Measurements from ENCODE around the gene CNGB1.

CNGB1 gene

GRCh38 chr16:57908409-57908987 lies 62.4 kb downstream of the CNGB1 start:
- Histone ChIP-seq H2AK5ac (ENCODE audit: low read length) (no peak overlapping the region), H3K79me1 (ENCODE audit: low read length) (no peaks in the 10 kb centered on the region), H2AFZ (ENCODE audit: insufficient read depth, low read length, poor library complexity) (no peak overlapping the region), H4K91ac (ENCODE audit: low read depth, low read length) (no peak overlapping the region), H3K9ac (ENCODE audit: low read length) (no peak overlapping the region), H3K27ac (ENCODE audit: low read depth, low read length) (no peak overlapping the region), H3K23ac (ENCODE audit: low read length) (no peak overlapping the region), H4K8ac (ENCODE audit: low read depth, low read length) (no peak overlapping the region), H3K36me3 (ENCODE audit: control insufficient read depth in 1 of 2, insufficient read depth in 2 of 2, low read length in 2 of 2) (no peaks in the 10 kb centered on the region), H3K4me2 (ENCODE audit: low read length) (no peak overlapping the region), H3K18ac (ENCODE audit: low read length) (no peak overlapping the region), H2BK12ac (ENCODE audit: low read length) (no peak overlapping the region), H3K79me2 (ENCODE audit: control insufficient read depth, insufficient read depth, low read length, poor library complexity) (no peaks in the 10 kb centered on the region), H3K27me3 (ENCODE audit: insufficient read depth, low read length) (no peaks in the 10 kb centered on the region), H3K4ac (ENCODE audit: low read depth, low read length) (no peak overlapping the region), H2BK120ac (ENCODE audit: insufficient read depth, low read length, poor library complexity) (no peak overlapping the region), H2BK5ac (ENCODE audit: low read depth, low read length, poor library complexity) (no peak overlapping the region), H3K9me3 (ENCODE audit: insufficient read depth, low read depth, low read length) (peaks cover 4% of the 10 kb centered on the region), H4K12ac (ENCODE audit: low read depth, low read length) (no peak overlapping the region), H3K14ac (ENCODE audit: low read length) (no peak overlapping the region), H3K4me1 (ENCODE audit: control insufficient read depth in 1 of 2, insufficient read depth in 2 of 2, low read length in 2 of 2) (peaks cover 9 to 11% of the 10 kb centered on the region in 2 experiments), H3K4me3 (ENCODE audit: low read depth, low read length) (no peak overlapping the region)
- DNase-seq, result no peak
- WGBS (ENCODE audit: extremely low coverage, insufficient coverage, insufficient read length), result no CpG with 5 or more reads among the region's 12 CpGs

GRCh38 chr16:57906382-57907316 lies 64.3 kb downstream of the CNGB1 start:
- H3K4me3 ChIP-seq (ENCODE audit: low read depth, low read length), result no peak overlapping the region
- H2AFZ ChIP-seq (ENCODE audit: insufficient read depth, low read length, poor library complexity), result no peak overlapping the region
- H3K79me1 ChIP-seq (ENCODE audit: low read length), result no peaks in the 10 kb centered on the region
- H3K4ac ChIP-seq (ENCODE audit: low read depth, low read length), result no peak overlapping the region
- peaks cover 3% of the 10 kb centered on the region in 2 experiments for H3K4me1 ChIP-seq (ENCODE audit: control insufficient read depth in 1 of 2, insufficient read depth in 2 of 2, low read length in 2 of 2)
- no peak overlapping the region for H2AK5ac ChIP-seq (ENCODE audit: low read length)
- H3K18ac ChIP-seq (ENCODE audit: low read length), result no peak overlapping the region
- H4K12ac ChIP-seq (ENCODE audit: low read depth, low read length), result no peak overlapping the region
- no CpG with 5 or more reads among the region's 28 CpGs for WGBS (ENCODE audit: extremely low coverage, insufficient coverage, insufficient read length)
- H3K79me2 ChIP-seq (ENCODE audit: control insufficient read depth, insufficient read depth, low read length, poor library complexity), result no peaks in the 10 kb centered on the region
- H3K27ac ChIP-seq (ENCODE audit: low read depth, low read length), result no peak overlapping the region
- no peaks in the 10 kb centered on the region for H3K36me3 ChIP-seq (ENCODE audit: control insufficient read depth in 1 of 2, insufficient read depth in 2 of 2, low read length in 2 of 2)
- no peaks in the 10 kb centered on the region for H3K9me3 ChIP-seq (ENCODE audit: insufficient read depth, low read depth, low read length)
- no peak for DNase-seq
- no peak overlapping the region for H2BK120ac ChIP-seq (ENCODE audit: insufficient read depth, low read length, poor library complexity)
- H3K9ac ChIP-seq (ENCODE audit: low read length), result no peak overlapping the region
- no peak overlapping the region for H3K14ac ChIP-seq (ENCODE audit: low read length)
- H3K4me2 ChIP-seq (ENCODE audit: low read length), result no peak overlapping the region
- H4K8ac ChIP-seq (ENCODE audit: low read depth, low read length), result no peak overlapping the region
- H2BK12ac ChIP-seq (ENCODE audit: low read length), result no peak overlapping the region
- no peak overlapping the region for H4K91ac ChIP-seq (ENCODE audit: low read depth, low read length)
- no peaks in the 10 kb centered on the region for H3K27me3 ChIP-seq (ENCODE audit: insufficient read depth, low read length)
- H3K23ac ChIP-seq (ENCODE audit: low read length), result no peak overlapping the region
- H2BK5ac ChIP-seq (ENCODE audit: low read depth, low read length, poor library complexity), result no peak overlapping the region

- H2BK12ac ChIP-seq (ENCODE audit: low read length), result no peak overlapping the region
- WGBS (ENCODE audit: extremely low coverage, insufficient coverage, insufficient read length), result no CpG with 5 or more reads among the region's 8 CpGs
- H4K8ac ChIP-seq (ENCODE audit: low read depth, low read length), result no peak overlapping the region
- no peaks in the 10 kb centered on the region for H3K27me3 ChIP-seq (ENCODE audit: insufficient read depth, low read length)
- H3K79me2 ChIP-seq (ENCODE audit: control insufficient read depth, insufficient read depth, low read length, poor library complexity), result no peaks in the 10 kb centered on the region
- no peak overlapping the region for H3K27ac ChIP-seq (ENCODE audit: low read depth, low read length)
- H3K18ac ChIP-seq (ENCODE audit: low read length), result no peak overlapping the region
- H3K14ac ChIP-seq (ENCODE audit: low read length), result no peak overlapping the region
- no peak overlapping the region for H4K12ac ChIP-seq (ENCODE audit: low read depth, low read length)
- H4K91ac ChIP-seq (ENCODE audit: low read depth, low read length), result no peak overlapping the region
- no peak for DNase-seq
- no peak overlapping the region for H2BK5ac ChIP-seq (ENCODE audit: low read depth, low read length, poor library complexity)
- no peak overlapping the region for H3K4me3 ChIP-seq (ENCODE audit: low read depth, low read length)
- H3K79me1 ChIP-seq (ENCODE audit: low read length), result no peaks in the 10 kb centered on the region
- H2AK5ac ChIP-seq (ENCODE audit: low read length), result no peak overlapping the region
- H3K23ac ChIP-seq (ENCODE audit: low read length), result no peak overlapping the region
- no peak overlapping the region for H2AFZ ChIP-seq (ENCODE audit: insufficient read depth, low read length, poor library complexity)
- no peak overlapping the region for H2BK120ac ChIP-seq (ENCODE audit: insufficient read depth, low read length, poor library complexity)
- H3K4me1 ChIP-seq (ENCODE audit: control insufficient read depth in 1 of 2, insufficient read depth in 2 of 2, low read length in 2 of 2), result no peaks in the 10 kb centered on the region
- no peak overlapping the region for H3K9ac ChIP-seq (ENCODE audit: low read length)
- H3K9me3 ChIP-seq (ENCODE audit: insufficient read depth, low read depth, low read length), result no peaks in the 10 kb centered on the region
- H3K4ac ChIP-seq (ENCODE audit: low read depth, low read length), result no peak overlapping the region
- no peaks in the 10 kb centered on the region for H3K36me3 ChIP-seq (ENCODE audit: control insufficient read depth in 1 of 2, insufficient read depth in 2 of 2, low read length in 2 of 2)
- no peak overlapping the region for H3K4me2 ChIP-seq (ENCODE audit: low read length)
Measured at GRCh38 chr16:57904101-57904500, 66.8 kb downstream of the CNGB1 start.

- Histone ChIP-seq H2BK120ac (ENCODE audit: insufficient read depth, low read length, poor library complexity) (no peak overlapping the region), H3K4me2 (ENCODE audit: low read length) (no peak overlapping the region), H2AK5ac (ENCODE audit: low read length) (no peak overlapping the region), H4K8ac (ENCODE audit: low read depth, low read length) (no peak overlapping the region), H3K14ac (ENCODE audit: low read length) (no peak overlapping the region), H3K4me3 (ENCODE audit: low read depth, low read length) (no peak overlapping the region), H3K27ac (ENCODE audit: low read depth, low read length) (no peak overlapping the region), H3K4ac (ENCODE audit: low read depth, low read length) (no peak overlapping the region), H3K4me1 (ENCODE audit: control insufficient read depth in 1 of 2, insufficient read depth in 2 of 2, low read length in 2 of 2) (no peaks in the 10 kb centered on the region), H2AFZ (ENCODE audit: insufficient read depth, low read length, poor library complexity) (no peak overlapping the region), H4K12ac (ENCODE audit: low read depth, low read length) (no peak overlapping the region), H3K79me1 (ENCODE audit: low read length) (no peaks in the 10 kb centered on the region), H3K9me3 (ENCODE audit: insufficient read depth, low read depth, low read length) (no peaks in the 10 kb centered on the region), H3K79me2 (ENCODE audit: control insufficient read depth, insufficient read depth, low read length, poor library complexity) (no peaks in the 10 kb centered on the region), H2BK12ac (ENCODE audit: low read length) (no peak overlapping the region), H3K27me3 (ENCODE audit: insufficient read depth, low read length) (no peaks in the 10 kb centered on the region), H3K23ac (ENCODE audit: low read length) (no peak overlapping the region), H3K18ac (ENCODE audit: low read length) (no peak overlapping the region), H3K36me3 (ENCODE audit: control insufficient read depth in 1 of 2, insufficient read depth in 2 of 2, low read length in 2 of 2) (no peaks in the 10 kb centered on the region), H3K9ac (ENCODE audit: low read length) (no peak overlapping the region), H4K91ac (ENCODE audit: low read depth, low read length) (no peak overlapping the region), H2BK5ac (ENCODE audit: low read depth, low read length, poor library complexity) (no peak overlapping the region)
- WGBS (ENCODE audit: extremely low coverage, insufficient coverage, insufficient read length), result no CpG with 5 or more reads among the region's 18 CpGs
- no peak for DNase-seq
Measured at GRCh38 chr16:57903656-57904055, 67.3 kb downstream of the CNGB1 start.

Measured in trophoblast cell (in vitro differentiated cells and primary cell).